H1 (cell line): Measurements from ENCODE around the gene TDRD6. TPM values are rescaled to one million over a fixed set of nuclear protein-coding genes. Genes with fewer than 3 reads are reported as not detected.

Experiments used
- CTCF ChIA-PET: fragments of 300-600 bp; sonication (Branson Sonifier 250); formaldehyde crosslinking; loops from one replicate; lab custom pipeline; 2021; ENCODE audit not compliant: partially characterized antibody; lab: Charles Lee
- POLR2A ChIA-PET: fragments of 300-600 bp; sonication (Branson Sonifier 250); formaldehyde crosslinking; loops from one replicate; lab custom pipeline; 2021; ENCODE audit warnings: inconsistent platforms; ENCODE audit not compliant: partially characterized antibody; lab: Charles Lee
- DNase-seq, 2 experiments: peaks; one replicate each; pipeline versions ENCODE4 v3.0.0 to v3.0.0-alpha.2; 2010 to 2022; ENCODE audit warnings: low spot score in 2 of 2, low read depth in 1 of 2, mixed read lengths in 1 of 2
- FAIRE-seq: peaks from 2 replicates; lab custom pipeline; 2011; peaks lifted over from hg19 to GRCh38; lab: Jason Lieb, UNC
- H2AFZ ChIP-seq: 2 replicates; pipeline ENCODE4 v1.8.1; 2012; ENCODE audit warnings: low read length, inconsistent platforms
- H2AK5ac ChIP-seq: 2 replicates; pipeline ENCODE4 v1.6.1; 2013; ENCODE audit warnings: low read depth, low read length
- H2BK120ac ChIP-seq: replicated peaks from 2 replicates; pipeline ENCODE3; 2013; ENCODE audit warnings: low read depth, low read length, inconsistent platforms
- H2BK12ac ChIP-seq: 2 replicates; pipeline ENCODE4 v1.6.1; 2013; ENCODE audit warnings: low read depth, low read length
- H2BK15ac ChIP-seq: 2 replicates; pipeline ENCODE4 v1.6.1; 2013; ENCODE audit warnings: low read length
- H2BK20ac ChIP-seq: 2 replicates; pipeline ENCODE4 v1.6.1; 2013; ENCODE audit warnings: low read length
- H2BK5ac ChIP-seq: 2 replicates; pipeline ENCODE4 v1.6.1; 2013; ENCODE audit warnings: low read depth, low read length
- H3K14ac ChIP-seq: 2 replicates; pipeline ENCODE4 v1.6.1; 2013; ENCODE audit warnings: inconsistent platforms; ENCODE audit not compliant: insufficient read length
- H3K18ac ChIP-seq: 2 replicates; pipeline ENCODE4 v1.6.1; 2013; ENCODE audit warnings: low read length; ENCODE audit errors: extremely low read depth
- H3K23ac ChIP-seq: 2 replicates; pipeline ENCODE4 v1.6.1; 2013; ENCODE audit warnings: inconsistent platforms; ENCODE audit not compliant: insufficient read length
- H3K23me2 ChIP-seq: 2 replicates; pipeline ENCODE4 v1.6.1; 2013; ENCODE audit warnings: low read depth, low read length
- H3K27ac ChIP-seq: 2 replicates; pipeline ENCODE4 v1.6.1; 2011; ENCODE audit warnings: low read depth, low read length, inconsistent platforms
- H3K27me3 ChIP-seq, 4 experiments: replicated peaks in 1 of 4; 1 replicate in 1 of 4; 2 replicates in 3 of 4; pipeline versions ENCODE4 v1.6.1 to v1.8.1; 2011 to 2013; ENCODE audit warnings: low read length in 3 of 4, mild to moderate bottlenecking in 3 of 4, inconsistent platforms in 2 of 4, mixed read lengths in 2 of 4, moderate library complexity in 1 of 4; ENCODE audit not compliant: control insufficient read depth in 3 of 4, insufficient read depth in 3 of 4; ENCODE audit errors: extremely low read depth in 1 of 4
- H3K36me3 ChIP-seq, 4 experiments: 2 replicates each; pipeline versions ENCODE4 v1.6.1 to v1.8.1; 2011 to 2013; ENCODE audit warnings: mild to moderate bottlenecking in 4 of 4, low read length in 3 of 4, moderate library complexity in 2 of 4, control low read depth in 1 of 4, inconsistent platforms in 1 of 4; ENCODE audit not compliant: insufficient read depth in 4 of 4, control insufficient read depth in 2 of 4
- H3K4ac ChIP-seq: replicated peaks from 2 replicates; pipeline ENCODE3; 2013; ENCODE audit warnings: low read length, low read depth, mixed read lengths, inconsistent platforms; ENCODE audit not compliant: insufficient read length
- H3K4me1 ChIP-seq, 4 experiments: replicated peaks in 1 of 4; 1 replicate in 1 of 4; 2 replicates in 3 of 4; pipeline versions ENCODE4 v1.6.1 to v1.8.1; 2011 to 2013; ENCODE audit warnings: low read length in 3 of 4, inconsistent platforms in 2 of 4, mixed read lengths in 1 of 4; ENCODE audit not compliant: insufficient read depth in 4 of 4, control insufficient read depth in 3 of 4
- H3K4me2 ChIP-seq, 2 experiments: 2 replicates each; pipeline versions ENCODE4 v1.6.1 to v1.8.1; 2011 to 2013; ENCODE audit warnings: low read depth in 2 of 2, low read length in 2 of 2, control low read depth in 1 of 2, inconsistent platforms in 1 of 2, mild to moderate bottlenecking in 1 of 2; ENCODE audit not compliant: insufficient read depth in 1 of 2
- H3K4me3 ChIP-seq, 4 experiments: fragments of 200-600, 300-600 bp in 1 of 4; sonication (generic), shearing (Covaris generic), sonication (Bioruptor Twin) in 1 of 4; 2 replicates each; pipeline versions ENCODE4 v1.5.1 to v1.8.1; 2011 to 2016; ENCODE audit warnings: low read length in 4 of 4, low read depth in 3 of 4, control low read depth in 2 of 4, inconsistent platforms in 2 of 4, mild to moderate bottlenecking in 2 of 4, mixed read lengths in 1 of 4, moderate library complexity in 1 of 4; ENCODE audit not compliant: insufficient read depth in 2 of 4; ENCODE audit errors: extremely low read depth in 1 of 4
- H3K56ac ChIP-seq: replicated peaks from 2 replicates; pipeline ENCODE3; 2013; ENCODE audit warnings: low read depth, mild to moderate bottlenecking, mixed read lengths, low read length, inconsistent platforms; ENCODE audit not compliant: insufficient read length
- H3K79me1 ChIP-seq: 2 replicates; pipeline ENCODE4 v1.6.1; 2013; ENCODE audit warnings: low read depth, low read length, control low read depth
- H3K79me2 ChIP-seq, 2 experiments: 2 replicates each; pipeline versions ENCODE4 v1.6.1 to v1.8.1; 2012 to 2013; ENCODE audit warnings: low read length in 2 of 2, mild to moderate bottlenecking in 2 of 2, inconsistent platforms in 1 of 2; ENCODE audit not compliant: insufficient read depth in 2 of 2, control insufficient read depth in 1 of 2
- H3K9ac ChIP-seq, 4 experiments: replicated peaks in 1 of 4; 1 replicate in 1 of 4; 2 replicates in 3 of 4; pipeline versions ENCODE4 v1.6.1 to v1.8.1; 2011 to 2013; ENCODE audit warnings: low read depth in 3 of 4, low read length in 3 of 4, control low read depth in 2 of 4, mild to moderate bottlenecking in 2 of 4, moderate library complexity in 2 of 4, inconsistent platforms in 1 of 4; ENCODE audit errors: extremely low read depth in 1 of 4
- H3K9me3 ChIP-seq, 2 experiments: 2 replicates each; pipeline versions ENCODE4 v1.6.1 to v1.8.1; 2012 to 2013; ENCODE audit warnings: mild to moderate bottlenecking in 2 of 2, moderate library complexity in 2 of 2, control low read depth in 1 of 2, inconsistent platforms in 1 of 2, low read depth in 1 of 2, low read length in 1 of 2, mixed read lengths in 1 of 2; ENCODE audit not compliant: insufficient read depth in 2 of 2
- H4K20me1 ChIP-seq, 2 experiments: replicated peaks in 1 of 2; 2 replicates each; pipeline versions ENCODE3 to v1.8.1; 2011 to 2013; ENCODE audit warnings: inconsistent platforms in 2 of 2, low read length in 2 of 2, mild to moderate bottlenecking in 1 of 2; ENCODE audit not compliant: insufficient read depth in 2 of 2, control insufficient read depth in 1 of 2
- H4K5ac ChIP-seq: 2 replicates; pipeline ENCODE4 v1.6.1; 2013; ENCODE audit warnings: low read length, low read depth, mixed read lengths, inconsistent platforms; ENCODE audit not compliant: insufficient read length
- H4K8ac ChIP-seq: 2 replicates; pipeline ENCODE4 v1.8.0; 2013; ENCODE audit warnings: mild to moderate bottlenecking, moderate library complexity, low read length, inconsistent platforms; ENCODE audit not compliant: insufficient read depth; ENCODE audit errors: extremely low read depth
- H4K91ac ChIP-seq: replicated peaks from 2 replicates; pipeline ENCODE3; 2013; ENCODE audit warnings: low read length, mixed read lengths, inconsistent platforms; ENCODE audit not compliant: insufficient read length
- ASH2L ChIP-seq: fragments of 200-600, 300-600 bp; sonication (generic); IDR thresholded peaks from one replicate; pipeline ENCODE4 v1.7.1; 2017; ENCODE audit warnings: low read length
- CBX5 ChIP-seq: fragments of 300-800, 300-1000 bp; sonication (generic); IDR thresholded peaks from 2 replicates; pipeline ENCODE4 v1.7.1; 2016; ENCODE audit warnings: antibody characterized with exemption, low read length, low read depth
- CBX8 ChIP-seq: fragments of 300-800, 300-1000 bp; sonication (generic); IDR thresholded peaks from 2 replicates; pipeline ENCODE4 v1.7.1; 2016; ENCODE audit warnings: low read depth, low read length, borderline replicate concordance
- GABPA ChIP-seq: IDR thresholded peaks from 2 replicates; pipeline ENCODE4 v1.6.1; 2011; ENCODE audit warnings: mild to moderate bottlenecking, low read length, moderate library complexity, borderline replicate concordance; ENCODE audit not compliant: insufficient read depth
- POLR2AphosphoS5 ChIP-seq: IDR thresholded peaks from 2 replicates; pipeline ENCODE4 v1.6.1; 2011; ENCODE audit warnings: low read depth, low read length
- SIRT6 ChIP-seq: IDR thresholded peaks from one replicate; pipeline ENCODE4 v1.7.1; 2012; ENCODE audit warnings: low read length, inconsistent platforms
- SUZ12 ChIP-seq: fragments of 200-600 bp; sonication (generic); IDR thresholded peaks from 2 replicates; pipeline ENCODE4 v1.6.1; 2012; ENCODE audit warnings: mild to moderate bottlenecking, inconsistent platforms, low read length, moderate library complexity, mixed read lengths
- TAF1 ChIP-seq: IDR thresholded peaks from 2 replicates; pipeline ENCODE4 v1.6.1; 2011; ENCODE audit warnings: mild to moderate bottlenecking, low read depth, low read length
- TAF7 ChIP-seq: optimal IDR thresholded peaks from 2 replicates; pipeline ENCODE3; 2011; ENCODE audit warnings: low read depth, mild to moderate bottlenecking, inconsistent platforms, low read length, moderate library complexity, borderline replicate concordance
- WGBS, 2 experiments: shearing (Covaris generic) in 1 of 2; methylation state at CpG; one replicate each; pipeline versions ENCODE4 v1.1.6 to v1.1.7; 2013 to 2015; ENCODE audit warnings: low lambda C conversion rate in 2 of 2, mixed read lengths in 2 of 2, inconsistent platforms in 1 of 2, low coverage in 1 of 2, missing lambda C conversion rate in 1 of 2; ENCODE audit not compliant: insufficient replicate concordance in 2 of 2, insufficient coverage in 1 of 2, insufficient read length in 1 of 2; ENCODE audit errors: extremely low coverage in 1 of 2, missing lambda C conversion rate in 1 of 2; 5-methylcytosine and 5-hydroxymethylcytosine counted together
- polyA plus RNA-seq, 7 experiments: library from polyadenylated mRNA; depleted of rRNA in 3 of 7; stranded (reverse) in 5 of 7; unstranded in 2 of 7; fragments of >200 nt in 5 of 7; fragments of 200-250 nt in 2 of 7; gene quantifications; 1 replicate in 5 of 7; 2 replicates in 1 of 7; 4 replicates in 1 of 7; pipeline versions ENCODE4 v1.2.1 to v1.2.3, GENCODE V29; 2011 to 2013; ENCODE audit warnings: missing spikeins in 2 of 7, mixed read lengths in 2 of 7
- total RNA-seq: library from RNA; stranded (reverse); fragmentation: NEBNext Ultra II Directional; extraction: Animal tissue kit (Norgen Biotek cat#: 25700); gene quantifications from 2 replicates; pipeline ENCODE4 v1.2.1, GENCODE V29; 2021
- TF ChIP-seq, protein P1 (sequence below): IDR thresholded peaks from 2 replicates; pipeline ENCODE4 v1.6.1; 2011; ENCODE audit warnings: low read length, improper control_type of control experiment
- TF ChIP-seq, protein P2 (sequence below): IDR thresholded peaks from 2 replicates; pipeline ENCODE4 v1.6.1; 2012; ENCODE audit warnings: inconsistent platforms
- TF ChIP-seq, protein P3 (sequence below): IDR thresholded peaks from 2 replicates; pipeline ENCODE4 v1.6.1; 2011; ENCODE audit warnings: low read depth, mild to moderate bottlenecking, low read length; ENCODE audit not compliant: insufficient read depth

Gene TDRD6
- total and polyA plus RNA-seq, 2 of the 8 experiments (the other 6 are each of a cell fraction or from before 2014, with no cell fraction given): 0.06 to 0.19 TPM

DNA sequence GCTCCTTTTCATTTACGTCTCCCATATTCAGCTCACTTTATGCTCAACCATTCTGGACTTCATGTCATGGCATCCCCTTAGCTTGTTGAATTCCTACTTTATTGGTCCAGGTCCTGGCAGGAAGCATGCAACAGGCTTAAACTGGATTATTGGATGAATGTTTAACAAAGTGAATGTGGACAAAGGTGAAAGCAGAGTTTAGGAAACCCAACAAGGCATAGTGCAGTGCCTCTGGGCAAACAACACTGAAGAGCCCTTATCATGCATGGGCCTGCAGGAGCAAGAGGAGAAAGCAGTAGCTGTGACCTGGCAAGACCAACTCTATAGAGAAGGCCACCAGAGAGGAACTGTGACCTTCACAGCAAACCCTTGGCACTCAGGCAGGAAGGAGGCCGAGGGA is 53.8 kb downstream of the TDRD6 start:
- no peak overlapping the region for H2BK20ac ChIP-seq
- H4K5ac ChIP-seq: no peak overlapping the region
- H3K23me2 ChIP-seq: no peaks in the 10 kb centered on the region
- H3K79me1 ChIP-seq: no peaks in the 10 kb centered on the region
- H3K4me1 ChIP-seq: peaks cover 0 to 3% (median 2%) of the 10 kb centered on the region in 4 experiments; a peak in 4 of 7 replicates
- H3K14ac ChIP-seq: no peak overlapping the region
- H4K91ac ChIP-seq: no peak overlapping the region
- H3K4ac ChIP-seq: no peak overlapping the region
- no peaks in the 10 kb centered on the region for H3K9me3 ChIP-seq
- FAIRE-seq (no peak), DNase-seq (no peak)
- no peak overlapping the region for H3K18ac ChIP-seq
- 85% methylated on average over 2 of the region's 2 CpGs; no CpG with 5 or more reads in 1 of the 2 experiments for WGBS, 2 experiments
- H2BK120ac ChIP-seq: no peak overlapping the region
- no peak overlapping the region for H4K8ac ChIP-seq
- no peaks in the 10 kb centered on the region for H3K79me2 ChIP-seq
- H3K56ac ChIP-seq: no peak overlapping the region
- H3K4me2 ChIP-seq: no peak overlapping the region
- H3K4me3 ChIP-seq: no peak overlapping the region
- POLR2A ChIA-PET: no interaction called here
- H2AFZ ChIP-seq: no peak overlapping the region
- H3K27ac ChIP-seq: no peak overlapping the region
- peaks cover 0 to 6% (median 3%) of the 10 kb centered on the region in 4 experiments; a peak in 2 of 7 replicates for H3K27me3 ChIP-seq
- no peak overlapping the region for H2BK15ac ChIP-seq
- CTCF ChIA-PET: interaction anchor here (1.4 kb wide), 1 partner anchor 276 kb away, joined by 4 read pairs; no protein-coding TSS in a partner anchor
- no peak overlapping the region for H3K9ac ChIP-seq
- H2BK12ac ChIP-seq: no peak overlapping the region
- no peak overlapping the region for H3K23ac ChIP-seq
- no peaks in the 10 kb centered on the region for H4K20me1 ChIP-seq
- H2BK5ac ChIP-seq: no peak overlapping the region
- H3K36me3 ChIP-seq: no peaks in the 10 kb centered on the region
- H2AK5ac ChIP-seq: no peak overlapping the region
- TF ChIP-seq SUZ12 (no peak), CBX5 (no peak), ASH2L (no peak), GABPA (no peak), TAF1 (no peak), CBX8 (no peak), TAF7 (no peak), POLR2AphosphoS5 (no peak), SIRT6 (no peak)
- TF ChIP-seq, protein P1, sequence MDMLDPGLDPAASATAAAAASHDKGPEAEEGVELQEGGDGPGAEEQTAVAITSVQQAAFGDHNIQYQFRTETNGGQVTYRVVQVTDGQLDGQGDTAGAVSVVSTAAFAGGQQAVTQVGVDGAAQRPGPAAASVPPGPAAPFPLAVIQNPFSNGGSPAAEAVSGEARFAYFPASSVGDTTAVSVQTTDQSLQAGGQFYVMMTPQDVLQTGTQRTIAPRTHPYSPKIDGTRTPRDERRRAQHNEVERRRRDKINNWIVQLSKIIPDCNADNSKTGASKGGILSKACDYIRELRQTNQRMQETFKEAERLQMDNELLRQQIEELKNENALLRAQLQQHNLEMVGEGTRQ: no peak
- TF ChIP-seq, protein P2, sequence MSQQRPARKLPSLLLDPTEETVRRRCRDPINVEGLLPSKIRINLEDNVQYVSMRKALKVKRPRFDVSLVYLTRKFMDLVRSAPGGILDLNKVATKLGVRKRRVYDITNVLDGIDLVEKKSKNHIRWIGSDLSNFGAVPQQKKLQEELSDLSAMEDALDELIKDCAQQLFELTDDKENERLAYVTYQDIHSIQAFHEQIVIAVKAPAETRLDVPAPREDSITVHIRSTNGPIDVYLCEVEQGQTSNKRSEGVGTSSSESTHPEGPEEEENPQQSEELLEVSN: no peak
- TF ChIP-seq, protein P3, sequence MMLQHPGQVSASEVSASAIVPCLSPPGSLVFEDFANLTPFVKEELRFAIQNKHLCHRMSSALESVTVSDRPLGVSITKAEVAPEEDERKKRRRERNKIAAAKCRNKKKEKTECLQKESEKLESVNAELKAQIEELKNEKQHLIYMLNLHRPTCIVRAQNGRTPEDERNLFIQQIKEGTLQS: no peak
